NCI-H2196 (cell line): ENCODE data around the gene APRT.
"Not testable (repeated sequence)": the region's sequence is repeated elsewhere in the genome, so short reads cannot be mapped to it uniquely, and the experiment has no call there.

Experiments
- DNase-seq: peaks from one replicate; lab custom pipeline; 2025; ENCODE audit not compliant: unreplicated experiment; lab: John Stamatoyannopoulos, UW

The APRT gene

GRCh38 chr16:88774544-88775393 is 37.0 kb downstream of the APRT start:
- no peak for DNase-seq

DNA sequence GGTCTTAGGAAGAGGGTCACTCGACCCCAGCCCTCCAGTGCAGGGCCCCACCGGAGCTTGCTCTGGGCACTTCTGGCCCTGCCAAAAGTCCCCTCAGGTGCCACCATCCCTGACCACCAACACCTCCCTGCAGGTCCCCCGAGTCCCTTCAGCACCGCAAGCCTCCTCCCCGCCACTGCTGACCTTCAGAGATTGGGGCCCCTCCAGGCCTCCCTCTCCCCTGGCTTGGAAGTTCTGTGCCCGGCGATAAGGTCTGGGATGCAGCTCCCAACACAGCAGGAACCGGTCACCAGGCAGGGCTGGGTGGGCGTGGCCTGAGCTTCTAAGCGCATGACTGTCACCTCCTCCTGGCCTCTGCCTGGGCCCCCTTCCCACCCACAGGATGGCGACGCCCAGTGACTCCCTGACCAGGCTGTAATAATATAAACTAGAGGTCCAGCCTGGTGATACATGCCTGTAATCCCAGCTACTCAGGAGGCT is 37.9 kb downstream of the APRT start:
- no peak for DNase-seq

GRCh38 chr16:88772871-88773811 is 38.6 kb downstream of the APRT start:
- no peak for DNase-seq

GRCh38 chr16:88771781-88772180 is 39.9 kb downstream of the APRT start:
- not testable (repeated sequence) for DNase-seq

- no peak for DNase-seq
Observed at GRCh38 chr16:88771294-88771772, 40.4 kb downstream of the APRT start.

DNA sequence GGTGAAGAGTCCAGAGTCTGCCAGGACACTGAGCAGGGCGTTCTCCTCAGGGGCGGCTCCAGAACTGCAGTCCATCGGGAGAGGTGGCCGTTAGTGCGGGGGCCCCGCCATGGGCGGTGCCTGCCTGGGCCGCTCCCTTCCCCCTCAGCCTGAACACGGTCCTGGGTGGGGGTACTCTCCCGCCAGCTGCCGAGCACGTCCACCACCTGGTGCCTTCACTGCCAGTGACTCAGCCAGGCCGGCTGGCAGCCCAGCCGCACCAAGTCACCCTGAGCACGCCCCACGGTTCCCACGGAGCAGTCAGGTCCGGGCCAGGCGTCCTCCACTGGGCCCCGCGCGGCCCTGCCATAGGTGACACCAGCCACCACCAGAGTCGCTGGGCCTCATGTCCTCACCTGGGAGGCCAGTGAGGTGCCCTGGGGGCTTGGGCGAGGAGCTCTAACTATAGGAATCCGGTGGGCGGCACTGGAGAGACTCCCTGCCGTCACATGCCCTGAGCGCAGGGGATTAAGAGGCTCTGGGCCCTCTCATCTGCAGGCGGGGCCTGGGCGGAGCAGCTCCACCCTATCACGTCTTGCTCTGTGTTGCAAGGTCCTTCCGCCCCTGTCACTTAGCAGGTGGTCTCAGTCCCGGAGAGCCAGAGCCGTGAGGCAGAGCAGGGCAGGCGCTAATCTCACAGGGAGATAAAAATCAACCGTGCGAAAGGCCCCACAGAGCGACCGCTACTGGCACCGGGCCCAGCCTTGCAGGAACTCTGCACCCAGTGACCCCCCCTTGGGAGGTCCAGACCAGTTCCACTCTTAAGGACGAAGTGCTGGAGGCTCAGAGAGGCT is 41.1 kb downstream of the APRT start:
- peak; percentile 14 for DNase-seq

DNA sequence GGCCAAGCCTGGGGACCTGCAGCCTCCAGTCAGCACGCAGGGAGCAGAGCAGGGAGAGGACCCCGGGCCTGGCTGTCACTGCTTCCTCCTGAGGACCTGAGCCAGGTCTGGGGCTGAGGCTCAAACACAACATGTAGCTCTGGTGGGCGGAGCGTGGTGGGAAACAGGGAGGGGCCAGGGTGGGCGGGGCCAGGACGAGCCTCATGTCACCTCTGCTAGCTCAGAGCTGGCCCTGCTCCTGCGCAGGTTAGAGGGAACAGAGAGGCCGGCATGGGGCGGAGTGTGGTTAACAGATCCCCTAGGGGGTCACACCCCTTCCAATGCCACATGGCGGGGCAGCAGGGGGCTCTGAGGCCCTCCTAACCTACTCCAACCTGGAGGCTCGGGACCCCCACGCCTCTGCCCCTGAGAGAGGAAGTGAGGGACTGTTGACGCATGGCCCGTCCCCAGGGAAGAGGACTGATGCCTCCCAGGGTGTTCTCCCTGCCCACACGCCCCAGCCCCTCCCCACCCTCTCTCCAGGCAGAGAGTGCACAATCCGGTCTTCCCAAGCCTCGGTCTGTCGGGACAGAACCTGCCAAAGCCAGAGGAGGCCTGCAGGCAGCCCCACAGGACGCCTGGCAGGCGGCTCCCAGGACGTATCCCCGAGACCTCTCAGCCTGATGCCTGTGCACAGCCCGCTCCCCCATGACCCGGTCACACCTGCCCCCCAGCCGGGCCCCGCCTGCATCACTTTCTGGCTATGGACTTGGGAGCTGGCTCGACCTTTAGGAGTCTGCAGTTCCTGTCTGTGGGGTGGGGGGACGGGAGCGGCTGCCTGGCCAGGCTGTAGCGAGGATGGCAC is 41.9 kb downstream of the APRT start:
- DNase-seq: peak; percentile 46

- DNase-seq: peak; percentile 31
Observed at GRCh38 chr16:88768071-88768783, 43.5 kb downstream of the APRT start.

DNA sequence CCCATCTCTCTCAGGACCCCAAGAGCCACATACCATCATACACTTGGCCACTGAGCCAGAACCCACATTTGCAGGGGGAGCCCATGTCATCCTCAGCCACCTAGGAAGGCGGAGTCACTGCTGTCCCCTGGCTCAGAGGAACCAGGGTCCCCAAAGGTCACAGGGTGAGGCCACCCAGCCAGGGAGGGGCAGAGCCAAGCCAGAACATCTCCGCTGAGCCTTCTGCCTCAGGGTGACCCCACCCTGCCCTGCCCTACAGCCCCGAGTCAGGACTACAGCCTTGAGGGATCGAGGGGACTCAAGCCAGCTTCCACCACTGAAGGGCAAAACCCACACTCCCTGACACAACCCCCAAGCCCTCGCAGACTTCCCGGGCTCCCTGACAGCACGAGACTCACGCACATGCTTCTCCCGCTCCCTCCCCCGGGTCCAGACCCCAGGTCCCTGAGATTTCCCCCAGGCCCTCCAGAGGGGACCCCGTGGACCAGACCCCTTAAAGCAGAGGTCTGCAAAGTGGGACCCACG is 44.1 kb downstream of the APRT start:
- no peak for DNase-seq

DNA sequence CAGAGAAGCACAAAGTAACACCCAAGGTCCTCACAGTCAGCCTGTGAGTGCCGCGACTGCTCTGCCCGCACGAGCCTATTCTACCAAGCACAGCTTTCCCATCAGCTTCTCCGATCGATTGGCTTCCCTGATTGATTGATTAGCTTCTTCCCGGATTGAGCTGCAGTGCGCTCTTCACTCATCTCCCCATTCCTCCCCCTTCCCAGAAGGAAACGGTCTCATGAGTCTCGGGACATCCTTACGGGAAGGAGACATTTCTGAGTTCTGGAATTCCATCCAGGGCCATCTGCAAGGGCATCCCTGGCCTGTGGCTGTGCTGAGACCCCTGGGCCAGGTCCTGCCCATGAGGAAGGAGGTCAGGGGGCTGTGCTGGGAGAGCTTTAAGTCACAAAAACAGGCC is 44.8 kb downstream of the APRT start:
- DNase-seq: no peak

GRCh38 chr16:88764913-88765349 is 46.8 kb downstream of the APRT start:
- no peak for DNase-seq

DNA sequence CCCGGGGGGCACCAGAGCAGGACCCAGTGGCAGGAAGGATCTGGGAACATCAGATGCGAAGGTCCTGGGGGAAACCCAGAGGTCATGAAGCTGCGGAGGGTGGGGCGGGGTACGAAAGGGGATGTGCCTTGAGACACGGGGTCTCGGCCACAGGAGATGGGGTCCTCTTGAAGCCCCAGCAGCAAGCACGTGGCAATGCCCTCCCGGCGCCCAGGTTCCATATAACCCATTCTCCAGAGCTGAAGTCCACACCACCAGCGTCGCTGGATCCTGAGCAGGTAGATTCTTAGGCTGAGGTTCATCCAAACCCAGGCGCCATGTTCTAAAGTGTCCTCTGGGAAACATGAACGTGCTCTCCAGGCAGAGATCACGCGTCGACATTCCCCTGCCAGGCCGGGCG is 47.6 kb downstream of the APRT start:
- DNase-seq: no peak

- no peak for DNase-seq
Observed at GRCh38 chr16:88763502-88764053, 48.1 kb downstream of the APRT start.

GRCh38 chr16:88762941-88763340 is 48.8 kb downstream of the APRT start:
- DNase-seq: no peak

- DNase-seq: no peak
Observed at GRCh38 chr16:88762258-88762870, 49.4 kb downstream of the APRT start.

DNA sequence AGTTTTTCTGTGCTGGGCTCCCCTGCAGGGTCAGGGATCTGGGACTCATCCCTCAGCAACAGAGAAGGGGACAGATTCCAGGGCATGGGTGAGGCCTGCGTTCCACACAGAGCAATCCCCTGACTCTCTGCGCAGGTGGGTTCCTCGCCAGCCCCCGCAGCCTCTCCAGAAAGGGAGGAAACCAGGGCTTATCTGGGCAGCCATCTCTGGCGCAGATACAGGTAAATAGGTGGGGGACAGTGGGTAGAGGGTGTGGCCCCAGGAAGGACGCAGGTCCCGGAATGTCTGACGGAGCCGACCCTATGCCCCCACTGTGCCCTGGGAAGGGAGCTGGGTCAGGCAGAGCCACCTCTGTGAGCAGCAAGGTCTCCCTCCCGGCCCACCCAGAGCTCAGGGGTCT is 49.9 kb downstream of the APRT start:
- no peak for DNase-seq

DNA sequence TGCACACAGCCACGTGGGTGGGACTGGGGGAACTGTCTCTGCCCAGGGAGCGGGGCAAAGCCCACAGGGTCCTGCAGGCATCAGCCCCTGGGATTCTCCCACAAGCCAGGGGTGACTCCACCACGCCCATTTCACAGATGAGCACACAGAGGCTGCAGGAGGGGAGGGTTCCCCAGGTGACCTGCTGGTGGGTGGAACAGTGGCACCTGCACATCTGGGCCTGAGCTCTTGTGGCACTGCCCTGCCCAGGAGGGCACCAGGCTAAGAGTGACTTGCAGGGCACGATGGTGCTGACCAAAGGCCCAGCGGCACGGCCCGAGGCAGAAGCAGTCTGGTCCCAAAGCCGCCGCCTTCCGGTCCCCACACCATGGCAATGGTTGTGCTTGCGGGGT is 50.6 kb downstream of the APRT start:
- DNase-seq: no peak
